ENCODE measurements around the gene ATP13A1. TPM values are rescaled to one million over a fixed set of nuclear protein-coding genes. Genes with fewer than 3 reads are reported as not detected.

The ATP13A1 gene
- total RNA-seq, 2 donors from 2014 or later = 77.0 to 79.8 TPM

DNA sequence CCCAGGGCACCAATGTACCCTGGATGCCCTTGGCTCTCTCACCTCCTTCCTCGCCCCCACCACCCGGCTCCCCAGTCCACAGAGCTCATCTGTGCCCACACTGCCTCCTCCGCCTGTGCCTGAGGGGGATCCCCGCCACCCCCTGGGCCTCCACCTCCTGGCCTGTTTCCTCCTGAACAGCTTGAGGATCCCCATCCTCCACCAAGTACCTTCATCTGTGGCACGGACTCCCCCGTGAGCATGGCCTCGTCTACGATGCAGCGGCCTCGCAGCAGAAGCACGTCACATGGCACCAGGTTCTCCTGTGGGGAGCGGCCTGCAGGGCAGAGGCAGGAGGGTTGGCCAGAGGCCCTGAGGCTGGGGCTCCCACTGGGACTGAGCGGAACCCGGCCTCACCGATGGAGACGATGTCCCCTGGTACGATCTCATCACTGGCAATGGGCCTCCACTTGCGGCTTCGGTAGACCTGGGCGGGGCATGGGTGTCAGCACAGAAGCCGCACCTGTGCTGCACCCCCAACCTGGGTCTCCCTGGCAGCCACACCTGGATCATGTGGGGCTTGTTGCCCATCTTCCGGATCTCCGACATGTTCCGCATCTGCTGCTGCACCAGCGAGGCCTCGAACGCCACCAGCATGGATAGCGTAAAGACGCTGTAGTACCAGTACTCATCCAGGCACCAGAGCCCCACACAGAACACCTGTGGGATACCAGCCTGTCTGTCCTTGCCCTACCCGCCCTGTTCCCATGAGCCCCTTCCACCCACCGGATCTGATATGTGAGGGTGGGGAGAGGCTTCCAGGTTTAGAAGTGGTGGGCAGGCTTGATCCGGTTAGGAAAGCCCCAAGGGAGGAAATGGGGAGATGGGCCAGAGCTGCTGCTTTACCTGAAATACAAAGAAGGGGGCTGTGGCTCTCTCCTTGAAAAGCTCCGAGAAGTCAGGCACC lies 6.8 kb downstream of the ATP13A1 start:
- no peak for DNase-seq
- WGBS, 2 experiments (ENCODE audit: insufficient coverage in 1 of 2, insufficient read length in 1 of 2) = 96 to 99% methylated on average over 28 to 33 of the region's 33 CpGs
- peaks cover 6% of the 10 kb centered on the region for H3K4me1 Mint-ChIP-seq
- Histone ChIP-seq H3K4me1 (ENCODE audit: control insufficient read depth, insufficient read depth, low read length) (no peaks in the 10 kb centered on the region), H3K4me3 (ENCODE audit: low read length) (no peak overlapping the region), H3K36me3 (ENCODE audit: control insufficient read depth, insufficient read depth, low read length) (peaks cover 73% of the 10 kb centered on the region), H3K9ac (ENCODE audit: extremely low read depth, low read length, poor library complexity, severe bottlenecking) (no peak overlapping the region), H3K9me3 (ENCODE audit: control insufficient read depth, low read length) (no peaks in the 10 kb centered on the region), H3K27ac (ENCODE audit: low read depth, low read length) (no peak overlapping the region), H3K27me3 (ENCODE audit: control insufficient read depth, insufficient read depth, low read length, poor library complexity, severe bottlenecking) (no peaks in the 10 kb centered on the region)
- H3K36me3 Mint-ChIP-seq (ENCODE audit: low read depth) = peaks cover 65% of the 10 kb centered on the region
- H3K9me3 Mint-ChIP-seq = no peaks in the 10 kb centered on the region
- no peak overlapping the region for H3K27ac Mint-ChIP-seq
- H3K27me3 Mint-ChIP-seq (ENCODE audit: insufficient read depth) = no peaks in the 10 kb centered on the region
- H3K4me3 Mint-ChIP-seq = no peak overlapping the region
- TF ChIP-seq, protein P1, sequence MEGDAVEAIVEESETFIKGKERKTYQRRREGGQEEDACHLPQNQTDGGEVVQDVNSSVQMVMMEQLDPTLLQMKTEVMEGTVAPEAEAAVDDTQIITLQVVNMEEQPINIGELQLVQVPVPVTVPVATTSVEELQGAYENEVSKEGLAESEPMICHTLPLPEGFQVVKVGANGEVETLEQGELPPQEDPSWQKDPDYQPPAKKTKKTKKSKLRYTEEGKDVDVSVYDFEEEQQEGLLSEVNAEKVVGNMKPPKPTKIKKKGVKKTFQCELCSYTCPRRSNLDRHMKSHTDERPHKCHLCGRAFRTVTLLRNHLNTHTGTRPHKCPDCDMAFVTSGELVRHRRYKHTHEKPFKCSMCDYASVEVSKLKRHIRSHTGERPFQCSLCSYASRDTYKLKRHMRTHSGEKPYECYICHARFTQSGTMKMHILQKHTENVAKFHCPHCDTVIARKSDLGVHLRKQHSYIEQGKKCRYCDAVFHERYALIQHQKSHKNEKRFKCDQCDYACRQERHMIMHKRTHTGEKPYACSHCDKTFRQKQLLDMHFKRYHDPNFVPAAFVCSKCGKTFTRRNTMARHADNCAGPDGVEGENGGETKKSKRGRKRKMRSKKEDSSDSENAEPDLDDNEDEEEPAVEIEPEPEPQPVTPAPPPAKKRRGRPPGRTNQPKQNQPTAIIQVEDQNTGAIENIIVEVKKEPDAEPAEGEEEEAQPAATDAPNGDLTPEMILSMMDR (conservative IDR thresholded peaks at IDR 0.05) = no peak

DNA sequence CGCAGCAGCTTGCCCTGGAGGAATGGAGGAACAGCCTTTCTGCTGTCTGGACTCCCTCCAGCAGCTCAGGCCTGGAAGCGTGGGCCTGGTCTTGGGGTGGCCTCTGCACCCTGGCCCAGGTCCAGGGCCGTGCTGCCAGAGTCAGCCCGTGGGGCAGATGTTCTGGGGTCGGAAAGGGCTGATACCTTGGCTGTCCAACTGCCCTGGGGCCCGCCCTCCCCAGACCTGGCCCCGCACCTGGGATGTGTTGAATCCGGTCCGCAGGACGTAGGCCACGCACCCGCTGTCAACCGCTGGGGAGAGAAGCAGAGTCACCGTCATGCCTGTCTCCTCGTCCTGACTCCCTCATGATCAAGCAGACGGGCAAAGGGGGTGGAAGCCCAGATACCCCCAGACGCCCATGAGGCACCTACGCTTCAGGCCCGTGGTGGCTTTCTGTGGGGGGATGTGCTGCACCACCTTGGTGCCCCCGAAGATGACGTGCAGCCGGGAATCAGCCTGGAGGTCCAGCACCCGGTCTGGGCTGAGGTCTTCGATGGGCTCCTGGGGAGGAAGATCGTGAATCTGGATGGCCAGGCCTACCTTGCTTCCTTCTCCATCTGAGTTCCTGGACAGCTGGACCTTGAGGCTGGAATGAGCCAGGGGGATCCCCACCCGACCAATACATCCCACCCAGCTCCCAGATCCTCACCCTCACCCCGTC lies 7.7 kb downstream of the ATP13A1 start:
- Histone ChIP-seq H3K4me3 (ENCODE audit: low read length) (no peak overlapping the region), H3K9ac (ENCODE audit: extremely low read depth, low read length, poor library complexity, severe bottlenecking) (no peak overlapping the region), H3K4me1 (ENCODE audit: control insufficient read depth, insufficient read depth, low read length) (no peaks in the 10 kb centered on the region), H3K9me3 (ENCODE audit: control insufficient read depth, low read length) (no peaks in the 10 kb centered on the region), H3K27me3 (ENCODE audit: control insufficient read depth, insufficient read depth, low read length, poor library complexity, severe bottlenecking) (no peaks in the 10 kb centered on the region), H3K27ac (ENCODE audit: low read depth, low read length) (no peak overlapping the region), H3K36me3 (ENCODE audit: control insufficient read depth, insufficient read depth, low read length) (peaks cover 83% of the 10 kb centered on the region)
- Mint-ChIP-seq H3K4me1 (no peaks in the 10 kb centered on the region), H3K36me3 (ENCODE audit: low read depth) (peaks cover 66% of the 10 kb centered on the region), H3K27ac (no peak overlapping the region), H3K4me3 (no peak overlapping the region), H3K27me3 (ENCODE audit: insufficient read depth) (no peaks in the 10 kb centered on the region), H3K9me3 (no peaks in the 10 kb centered on the region)
- TF ChIP-seq, protein P1 (conservative IDR thresholded peaks at IDR 0.05) = no peak
- DNase-seq = no peak
- 96 to 98% methylated on average over 22 to 27 of the region's 27 CpGs for WGBS, 2 experiments (ENCODE audit: insufficient coverage in 1 of 2, insufficient read length in 1 of 2)

DNA sequence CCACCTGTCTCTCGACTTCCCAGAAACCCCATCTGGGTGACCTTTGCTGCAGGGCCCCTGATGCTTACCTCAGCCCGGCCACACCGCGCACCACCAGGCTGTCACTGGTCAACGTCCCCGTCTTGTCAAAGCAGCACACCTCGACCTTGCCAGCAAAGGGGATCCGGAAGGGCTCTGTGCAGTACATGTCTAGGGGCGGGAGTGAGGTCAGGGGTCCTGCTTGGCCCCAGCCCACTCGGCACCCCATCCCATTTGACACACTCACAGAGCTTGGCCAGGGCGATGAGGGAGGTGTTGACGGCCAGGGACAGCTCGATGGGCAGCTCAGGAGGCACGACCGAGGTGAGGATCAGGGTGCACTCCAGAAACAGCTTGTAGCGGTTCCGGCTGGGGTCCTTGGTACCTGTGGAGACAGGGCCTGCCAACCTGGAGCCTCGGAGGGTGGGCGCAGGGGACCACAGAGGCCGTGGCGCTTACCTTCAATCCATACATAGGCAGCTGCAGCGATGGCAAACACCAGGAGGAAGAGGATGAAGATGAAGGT lies 8.4 kb downstream of the ATP13A1 start:
- no peak overlapping the region for H3K9ac ChIP-seq (ENCODE audit: extremely low read depth, low read length, poor library complexity, severe bottlenecking)
- Mint-ChIP-seq H3K27me3 (ENCODE audit: insufficient read depth) (no peaks in the 10 kb centered on the region), H3K4me3 (no peak overlapping the region), H3K9me3 (no peaks in the 10 kb centered on the region), H3K4me1 (no peaks in the 10 kb centered on the region), H3K27ac (no peak overlapping the region), H3K36me3 (ENCODE audit: low read depth) (peaks cover 72% of the 10 kb centered on the region)
- H3K36me3 ChIP-seq (ENCODE audit: control insufficient read depth, insufficient read depth, low read length) = peaks cover 83% of the 10 kb centered on the region
- WGBS, 2 experiments (ENCODE audit: insufficient coverage in 1 of 2, insufficient read length in 1 of 2) = 95 to 99% methylated on average over 18 to 22 of the region's 22 CpGs
- no peaks in the 10 kb centered on the region for H3K4me1 ChIP-seq (ENCODE audit: control insufficient read depth, insufficient read depth, low read length)
- no peak overlapping the region for H3K4me3 ChIP-seq (ENCODE audit: low read length)
- no peaks in the 10 kb centered on the region for H3K9me3 ChIP-seq (ENCODE audit: control insufficient read depth, low read length)
- DNase-seq = no peak
- no peak overlapping the region for H3K27ac ChIP-seq (ENCODE audit: low read depth, low read length)
- H3K27me3 ChIP-seq (ENCODE audit: control insufficient read depth, insufficient read depth, low read length, poor library complexity, severe bottlenecking) = no peaks in the 10 kb centered on the region
- TF ChIP-seq, protein P1 (conservative IDR thresholded peaks at IDR 0.05) = no peak
